ENCODE results near the gene ATE1.

The ATE1 gene

DNA sequence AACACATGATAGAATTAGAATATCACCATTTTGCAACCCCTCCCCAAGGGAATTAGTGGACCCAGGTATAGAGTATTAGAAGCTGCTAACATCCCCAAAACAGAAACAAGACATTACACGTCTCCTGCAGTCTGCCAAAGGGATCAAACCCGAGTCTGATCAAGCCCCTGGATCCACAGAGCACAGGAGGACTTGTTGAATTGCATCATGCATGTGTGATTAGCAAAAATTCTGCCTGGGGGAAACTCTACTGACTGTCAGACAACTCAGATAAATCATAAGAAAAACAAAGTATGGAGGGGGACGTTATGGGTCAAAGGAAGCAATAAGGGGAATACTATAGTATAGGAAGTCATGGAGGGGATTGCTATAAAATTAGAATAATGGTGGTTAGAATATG is 212.8 kb downstream of the ATE1 start:
- TF ChIP-seq, protein P1, sequence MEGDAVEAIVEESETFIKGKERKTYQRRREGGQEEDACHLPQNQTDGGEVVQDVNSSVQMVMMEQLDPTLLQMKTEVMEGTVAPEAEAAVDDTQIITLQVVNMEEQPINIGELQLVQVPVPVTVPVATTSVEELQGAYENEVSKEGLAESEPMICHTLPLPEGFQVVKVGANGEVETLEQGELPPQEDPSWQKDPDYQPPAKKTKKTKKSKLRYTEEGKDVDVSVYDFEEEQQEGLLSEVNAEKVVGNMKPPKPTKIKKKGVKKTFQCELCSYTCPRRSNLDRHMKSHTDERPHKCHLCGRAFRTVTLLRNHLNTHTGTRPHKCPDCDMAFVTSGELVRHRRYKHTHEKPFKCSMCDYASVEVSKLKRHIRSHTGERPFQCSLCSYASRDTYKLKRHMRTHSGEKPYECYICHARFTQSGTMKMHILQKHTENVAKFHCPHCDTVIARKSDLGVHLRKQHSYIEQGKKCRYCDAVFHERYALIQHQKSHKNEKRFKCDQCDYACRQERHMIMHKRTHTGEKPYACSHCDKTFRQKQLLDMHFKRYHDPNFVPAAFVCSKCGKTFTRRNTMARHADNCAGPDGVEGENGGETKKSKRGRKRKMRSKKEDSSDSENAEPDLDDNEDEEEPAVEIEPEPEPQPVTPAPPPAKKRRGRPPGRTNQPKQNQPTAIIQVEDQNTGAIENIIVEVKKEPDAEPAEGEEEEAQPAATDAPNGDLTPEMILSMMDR (conservative IDR thresholded peaks at IDR 0.05; ENCODE audit: low read depth, low read length) = no peak
- no peak for DNase-seq (ENCODE audit: low read depth)

DNA sequence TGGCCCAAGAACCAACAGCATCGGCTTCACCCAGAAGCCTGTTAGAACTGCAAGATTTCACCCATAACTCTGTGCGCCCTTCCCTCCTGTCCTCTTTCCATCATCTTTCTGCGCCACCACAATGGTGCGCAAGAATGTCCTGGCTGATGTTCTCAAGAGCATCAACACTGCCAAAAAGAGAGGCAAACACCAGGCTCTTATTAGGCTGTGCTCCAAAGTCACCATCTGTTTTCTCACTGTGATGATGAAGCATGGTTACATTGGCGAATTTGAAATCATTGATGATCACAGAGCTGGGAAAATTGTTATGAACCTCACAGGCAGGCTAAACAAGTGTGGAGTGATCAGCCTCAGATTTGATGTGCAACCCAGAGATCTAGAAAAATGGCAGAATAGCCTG is 214.3 kb downstream of the ATE1 start:
- DNase-seq (ENCODE audit: low read depth) = no peak
- no peak overlapping the region for H3K4me3 ChIP-seq (ENCODE audit: low read length)
- TF ChIP-seq, protein P1 (conservative IDR thresholded peaks at IDR 0.05; ENCODE audit: low read depth, low read length) = no peak

More for the DNA sequence above, 212.8 kb downstream of the ATE1 start:
- no peak overlapping the region for H3K4me3 ChIP-seq (ENCODE audit: low read length)

DNA sequence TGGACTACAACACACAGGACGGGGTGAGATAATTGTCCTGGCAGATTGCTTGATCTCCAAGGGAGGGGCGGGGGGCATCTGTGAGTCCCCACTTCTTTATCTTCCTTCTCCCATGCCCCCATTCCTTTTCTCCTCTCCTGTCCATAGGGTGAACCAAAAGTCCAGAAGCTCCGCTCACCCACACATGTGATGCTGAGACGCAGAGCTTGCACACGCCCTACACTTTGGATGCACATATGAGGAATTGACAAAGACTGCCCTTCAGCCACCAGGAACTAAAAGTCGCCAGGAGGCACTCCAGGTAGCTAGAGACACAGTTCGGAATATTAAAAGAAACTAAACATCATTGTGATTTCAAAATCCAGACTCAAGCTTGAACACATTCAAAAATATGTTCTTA is 216.9 kb downstream of the ATE1 start:
- TF ChIP-seq, protein P1 (conservative IDR thresholded peaks at IDR 0.05; ENCODE audit: low read depth, low read length) = no peak

DNA sequence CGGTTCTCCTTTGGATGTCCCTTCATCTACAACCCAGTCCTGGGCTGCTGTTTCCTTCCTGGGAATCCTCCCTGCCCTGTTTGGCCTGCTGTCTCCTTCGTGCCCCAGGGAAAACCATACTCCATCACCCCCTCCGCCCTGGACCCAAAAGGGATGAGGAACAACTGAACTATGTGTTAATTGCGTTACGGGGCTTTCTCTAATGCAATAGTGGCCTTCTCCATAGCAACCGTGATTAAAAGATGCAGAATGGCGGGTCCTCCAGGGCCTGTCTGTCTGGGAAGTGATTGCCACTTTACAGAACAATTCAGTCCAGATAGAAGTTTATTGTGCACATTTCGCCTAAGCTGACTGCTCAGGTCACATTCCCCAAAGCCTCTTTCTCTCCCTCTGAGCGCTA is 217.6 kb downstream of the ATE1 start:
- no peak for DNase-seq (ENCODE audit: low read depth)
- TF ChIP-seq, protein P1 (conservative IDR thresholded peaks at IDR 0.05; ENCODE audit: low read depth, low read length) = no peak

More for the DNA sequence above, 216.9 kb downstream of the ATE1 start:
- H3K4me3 ChIP-seq (ENCODE audit: low read length) = no peak overlapping the region
- DNase-seq (ENCODE audit: low read depth) = no peak

DNA sequence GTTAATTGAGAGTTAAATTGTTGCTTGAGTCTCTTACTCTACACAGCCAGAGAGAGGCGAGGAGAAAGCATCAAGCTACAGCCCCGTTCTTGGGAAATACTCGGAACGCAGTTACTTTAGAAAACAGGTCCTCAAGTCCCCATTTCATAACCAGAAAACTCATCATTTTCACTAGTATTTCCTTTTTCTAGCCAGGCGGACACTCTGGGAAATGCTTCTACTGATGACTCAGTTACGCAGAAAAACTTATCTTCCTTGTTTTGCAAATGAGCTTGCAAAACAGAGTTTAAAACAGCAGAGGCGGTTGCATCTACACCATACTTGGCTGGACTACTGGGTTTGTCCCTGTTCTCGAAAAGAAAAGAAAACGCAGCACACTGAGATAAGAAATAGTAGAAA is 218.2 kb downstream of the ATE1 start:
- no peak overlapping the region for H3K4me3 ChIP-seq (ENCODE audit: low read length)

More for the DNA sequence above, 217.6 kb downstream of the ATE1 start:
- no peak overlapping the region for H3K4me3 ChIP-seq (ENCODE audit: low read length)

DNA sequence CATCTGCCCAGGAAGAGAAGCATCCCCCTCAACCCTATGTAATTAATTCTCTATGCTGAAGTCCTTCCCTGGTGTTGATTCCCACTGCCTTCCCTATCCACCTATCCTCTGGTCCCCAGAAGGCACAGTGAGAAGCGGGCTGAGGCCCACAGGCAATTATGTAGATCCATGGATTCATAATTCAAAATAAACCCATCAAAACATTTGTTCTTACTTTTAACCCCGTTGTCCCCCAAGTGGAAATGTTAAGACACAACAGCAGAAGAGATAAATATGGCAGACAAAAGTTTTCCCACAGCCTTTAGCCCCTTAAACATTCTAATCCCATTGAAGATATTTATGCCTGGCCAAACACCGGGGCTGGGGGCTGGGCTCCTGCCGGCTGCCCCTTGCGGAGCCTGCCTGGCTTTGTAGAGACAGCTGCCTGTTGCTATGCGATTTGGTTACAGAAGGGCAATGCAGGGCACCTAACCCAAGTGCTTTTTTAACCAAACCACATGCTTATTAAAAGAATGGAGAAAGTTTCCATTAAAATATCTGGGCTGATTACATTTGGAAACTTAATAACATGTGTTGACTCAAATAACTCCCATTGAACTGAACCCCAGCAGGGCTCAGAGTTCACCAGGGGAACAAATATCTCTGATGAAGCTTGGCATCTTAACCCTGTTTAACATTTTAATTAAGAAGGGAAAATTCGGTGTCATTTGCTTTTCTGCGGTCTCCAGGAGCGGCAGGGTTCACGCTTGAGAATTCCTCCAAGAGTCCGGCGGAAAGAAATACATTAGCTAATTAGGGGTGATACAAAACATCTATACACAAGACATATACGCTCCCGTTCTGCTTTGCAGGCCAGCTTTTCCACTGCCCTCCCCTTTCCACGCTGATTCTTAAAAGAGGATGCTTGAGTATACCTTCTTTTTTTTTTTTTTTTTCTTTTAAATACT is 218.8 kb downstream of the ATE1 start:
- TF ChIP-seq, protein P1 (conservative IDR thresholded peaks at IDR 0.05; ENCODE audit: low read depth, low read length) = no peak
- peak; percentile 48 for DNase-seq (ENCODE audit: low read depth)
- no peak overlapping the region for H3K4me3 ChIP-seq (ENCODE audit: low read length)

More for the DNA sequence above, 218.2 kb downstream of the ATE1 start:
- TF ChIP-seq, protein P1 (conservative IDR thresholded peaks at IDR 0.05; ENCODE audit: low read depth, low read length) = no peak
- DNase-seq (ENCODE audit: low read depth) = no peak

Data from retinal pigment epithelial cell (primary cell).